HEK293 (cell line): ENCODE results near the gene ALG3.

Experiments used
- CTCF ChIA-PET: fragments of 350-600 bp; formaldehyde crosslinking; extraction: SDS; loops from one replicate; lab custom pipeline; 2021; ENCODE audit warnings: antibody characterized with exemption; lab: Yijun Ruan, JAX
- POLR2A ChIA-PET: fragments of 300-600 bp; formaldehyde crosslinking; extraction: SDS; loops from one replicate; lab custom pipeline; 2020; ENCODE audit warnings: antibody characterized with exemption, inconsistent platforms; lab: Yijun Ruan, JAX
- H3K27ac ChIP-seq: fragments of 200-500 bp; sonication (Bioruptor generic); 2 replicates; pipeline ENCODE4 v1.5.1; 2014; ENCODE audit warnings: low read depth, low read length, control low read depth, inconsistent platforms; ENCODE audit errors: extremely low read depth
- H3K36me3 ChIP-seq, 2 experiments: fragments of 200-500 bp in 1 of 2; sonication (Bioruptor generic) in 1 of 2; 1 replicate in 1 of 2; 2 replicates in 1 of 2; pipeline ENCODE4 v1.5.1; 2014 to 2017; ENCODE audit warnings: inconsistent platforms in 2 of 2, low read length in 2 of 2; ENCODE audit not compliant: control insufficient read depth in 2 of 2, insufficient read depth in 1 of 2
- H3K4me1 ChIP-seq: fragments of 200-500 bp; sonication (Bioruptor generic); 2 replicates; pipeline ENCODE4 v1.5.1; 2014; ENCODE audit warnings: mild to moderate bottlenecking, low read length, inconsistent platforms; ENCODE audit not compliant: control insufficient read depth, insufficient read depth
- H3K4me3 ChIP-seq: 2 replicates; pipeline ENCODE4 v1.5.1; 2011; ENCODE audit warnings: low read depth, mild to moderate bottlenecking, control low read depth, low read length, moderate library complexity
- H3K9me3 ChIP-seq: fragments of 200-500 bp; sonication (Bioruptor generic); 2 replicates; pipeline ENCODE4 v1.5.1; 2014; ENCODE audit warnings: low read depth, low read length, inconsistent platforms; ENCODE audit not compliant: control insufficient read depth, insufficient read depth
- ELK4 ChIP-seq: IDR thresholded peaks from 2 replicates; pipeline ENCODE4 v1.6.1; 2011; ENCODE audit warnings: mild to moderate bottlenecking, low read depth, low read length, borderline replicate concordance
- GLI2 ChIP-seq: fragments of 450-650 bp; formaldehyde crosslinking; IDR thresholded peaks from 2 replicates; pipeline ENCODE4; 2017; ENCODE audit warnings: missing biosample characterization, missing genetic modification characterization, low read depth, borderline replicate concordance
- MEIS1 ChIP-seq: sonication (generic); formaldehyde crosslinking; IDR thresholded peaks from 2 replicates; pipeline ENCODE4 v1.8.1; 2022; ENCODE audit warnings: missing genetic modification reagents, mild to moderate bottlenecking, borderline replicate concordance
- MZF1 ChIP-seq: fragments of 450-650 bp; formaldehyde crosslinking; IDR thresholded peaks from 2 replicates; pipeline ENCODE4 v1.5.1; 2017; ENCODE audit warnings: missing biosample characterization, missing genetic modification characterization, borderline replicate concordance
- ZBTB10 ChIP-seq: fragments of 450-650 bp; formaldehyde crosslinking; IDR thresholded peaks from 2 replicates; pipeline ENCODE4 v1.5.1; 2016; ENCODE audit warnings: missing biosample characterization, missing genetic modification characterization
- ZBTB17 ChIP-seq: fragments of 450-650 bp; formaldehyde crosslinking; IDR thresholded peaks from 2 replicates; pipeline ENCODE4 v1.5.1; 2016; ENCODE audit warnings: missing biosample characterization, missing genetic modification characterization
- ZBTB48 ChIP-seq: fragments of 450-650 bp; formaldehyde crosslinking; IDR thresholded peaks from 2 replicates; pipeline ENCODE4 v1.5.1; 2016; ENCODE audit warnings: missing biosample characterization, missing genetic modification characterization
- ZFP3 ChIP-seq: fragments of 450-650 bp; formaldehyde crosslinking; IDR thresholded peaks from 2 replicates; pipeline ENCODE4 v1.5.1; 2016; ENCODE audit warnings: low read depth, missing biosample characterization, missing genetic modification characterization
- ZNF16 ChIP-seq: fragments of 450-650 bp; formaldehyde crosslinking; IDR thresholded peaks from 2 replicates; pipeline ENCODE4 v1.5.1; 2016; ENCODE audit warnings: low read depth, missing biosample characterization, missing genetic modification characterization
- ZNF18 ChIP-seq: fragments of 450-650 bp; formaldehyde crosslinking; IDR thresholded peaks from 2 replicates; pipeline ENCODE4 v1.5.1; 2016; ENCODE audit warnings: missing biosample characterization, missing genetic modification characterization
- ZNF518A ChIP-seq: fragments of 450-650 bp; formaldehyde crosslinking; conservative IDR thresholded peaks from 2 replicates; pipeline ENCODE4 v1.5.1; 2016; ENCODE audit warnings: low read depth, missing biosample characterization, missing genetic modification characterization
- ZNF571 ChIP-seq: fragments of 450-650 bp; formaldehyde crosslinking; IDR thresholded peaks from 2 replicates; pipeline ENCODE4 v1.5.0; 2017; ENCODE audit warnings: missing biosample characterization, missing genetic modification characterization
- ZNF596 ChIP-seq: fragments of 450-650 bp; IDR thresholded peaks from 2 replicates; pipeline ENCODE4 v1.5.0; 2018; ENCODE audit warnings: missing biosample characterization, mild to moderate bottlenecking, missing genetic modification characterization, moderate library complexity
- ZSCAN16 ChIP-seq: fragments of 450-650 bp; formaldehyde crosslinking; IDR thresholded peaks from 2 replicates; pipeline ENCODE4 v1.5.1; 2016; ENCODE audit warnings: missing biosample characterization, missing genetic modification characterization

ALG3 gene

GRCh38 chr3:184295771-184296170, 47.0 kb upstream of the ALG3 start:
- Histone ChIP-seq H3K27ac (no peak overlapping the region), H3K4me3 (no peak overlapping the region), H3K9me3 (no peaks in the 10 kb centered on the region), H3K4me1 (no peaks in the 10 kb centered on the region), H3K36me3 (peaks cover 3 to 12% of the 10 kb centered on the region in 2 experiments; a peak in 2 of 3 replicates)
- CTCF ChIA-PET = interaction anchor here (0.7 kb wide), 1 partner anchor 836 kb away, joined by 3 read pairs; no protein-coding TSS in a partner anchor
- POLR2A ChIA-PET = interaction anchor here (1.4 kb wide), 1 partner anchor 35 kb away, joined by 3 read pairs; the partner anchor contains the start of gene CAMK2N2
- TF ChIP-seq ZNF16 (tag by site-specific recombination) (no peak), ZSCAN16 (no peak), ELK4 (no peak), ZBTB17 (no peak), MZF1 (tag by site-specific recombination) (no peak), ZNF596 (tag by site-specific recombination) (no peak)

- TF ChIP-seq MEIS1 (CRISPR knock-in tag) (no peak), GLI2 (tag by site-specific recombination) (no peak), ZFP3 (tag by site-specific recombination) (no peak), ZBTB48 (tag by site-specific recombination) (no peak), ZNF18 (tag by site-specific recombination) (no peak), ZBTB10 (tag by site-specific recombination) (no peak), ZNF571 (tag by site-specific recombination) (no peak), ZNF518A (no peak)
- H3K9me3 ChIP-seq = no peaks in the 10 kb centered on the region
- H3K4me3 ChIP-seq = no peak overlapping the region
- POLR2A ChIA-PET = interaction anchor here (0.5 kb wide), 1 partner anchor 9 kb away, joined by 5 read pairs; no protein-coding TSS in a partner anchor
- H3K36me3 ChIP-seq = no peaks in the 10 kb centered on the region
- no peak overlapping the region for H3K27ac ChIP-seq
- H3K4me1 ChIP-seq = no peaks in the 10 kb centered on the region
- CTCF ChIA-PET = interaction anchor here (0.6 to 1.1 kb wide), 3 partner anchors 73 to 407 kb away, joined by 3 to 4 read pairs (median 3); partner anchors contain the start of gene PARL
Measured at GRCh38 chr3:184291738-184292445, 43.1 kb upstream of the ALG3 start.
